D341Med (cell line): ENCODE results near the gene WSB1.

ENCODE experiments used
- DNase-seq: peaks from one replicate; pipeline ENCODE4 v3.0.0; 2012; ENCODE audit warnings: low spot score

The WSB1 gene

DNA sequence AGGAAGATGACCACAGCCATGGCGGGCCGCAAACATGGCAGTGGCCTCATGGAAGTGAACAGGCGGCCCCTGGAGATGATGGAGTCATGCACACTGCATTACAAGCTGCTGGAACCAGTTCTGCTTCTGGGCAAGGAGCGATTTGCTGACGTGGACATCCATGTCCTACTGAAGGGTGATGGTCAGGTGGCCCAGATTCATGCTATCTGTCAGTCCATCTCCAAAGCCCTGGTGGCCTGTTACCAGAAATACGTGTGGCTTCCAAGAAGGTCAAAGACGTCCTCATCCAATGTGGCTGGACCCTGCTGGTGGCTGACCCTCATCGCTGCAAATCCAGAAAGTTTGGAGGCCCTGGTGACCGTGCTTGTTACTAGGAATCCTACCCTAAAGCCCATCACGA is 13.4 kb upstream of the WSB1 start:
- no peak for DNase-seq

DNA sequence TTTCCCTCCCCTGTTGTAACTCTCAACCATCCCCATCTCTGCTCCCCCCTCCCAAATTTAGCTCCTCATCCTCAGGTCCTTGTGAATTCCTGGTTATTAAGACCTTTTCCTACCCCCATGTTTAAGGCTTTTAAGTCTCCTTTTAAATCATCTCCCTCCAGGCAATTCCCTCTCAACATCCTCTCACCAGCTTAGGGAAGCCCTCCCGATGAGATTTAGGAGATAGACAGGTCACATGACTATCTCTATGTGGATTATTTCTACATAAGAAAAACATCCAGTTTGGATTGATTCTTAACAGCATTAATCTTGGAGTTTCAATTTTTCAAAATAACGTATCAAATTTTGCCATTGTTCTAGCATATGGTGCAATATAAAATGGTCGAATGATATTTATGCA is 12.5 kb upstream of the WSB1 start:
- DNase-seq = no peak

DNA sequence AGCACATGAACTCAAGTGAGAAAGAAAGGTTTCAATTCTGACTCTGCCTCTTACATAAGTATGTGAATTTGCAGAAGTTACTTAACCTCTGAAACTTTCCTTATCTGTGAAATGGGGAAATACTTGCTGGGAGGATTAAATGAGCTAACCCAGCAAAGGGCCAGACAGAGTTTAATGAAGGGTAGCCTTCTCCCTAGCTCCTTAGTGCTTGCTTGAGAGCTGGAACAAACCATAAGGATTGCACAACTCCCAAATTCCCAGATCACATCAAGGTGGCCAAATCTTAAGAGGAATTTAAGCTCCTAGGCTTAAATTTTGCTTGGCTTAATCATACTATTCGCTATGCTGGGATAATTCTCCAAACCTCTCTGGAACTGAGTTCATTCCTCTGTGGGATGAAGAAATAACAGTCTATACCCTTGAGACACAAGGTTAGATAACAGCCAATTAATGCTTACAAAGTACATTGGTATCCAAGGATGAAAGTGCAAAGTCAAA is 11.8 kb upstream of the WSB1 start:
- peak; percentile 45 for DNase-seq

DNA sequence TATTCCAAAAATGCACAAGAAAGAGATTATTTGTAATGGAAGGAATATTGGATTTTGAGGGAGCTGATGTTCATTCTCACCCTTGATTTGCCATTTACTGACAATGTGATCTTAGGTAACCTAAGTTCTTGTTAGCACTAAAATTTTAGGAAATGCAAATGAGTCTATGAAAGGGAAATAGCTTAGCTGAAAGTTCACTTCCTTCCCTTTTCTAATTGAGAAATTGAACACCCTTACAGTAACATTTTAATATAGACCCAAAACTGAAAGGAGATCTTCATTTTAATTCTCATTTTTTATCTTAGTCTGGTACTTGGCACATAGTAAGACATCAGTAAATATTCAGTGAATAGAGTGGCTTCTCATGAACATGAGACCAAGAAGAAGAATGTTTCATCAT is 10.9 kb upstream of the WSB1 start:
- no peak for DNase-seq

DNA sequence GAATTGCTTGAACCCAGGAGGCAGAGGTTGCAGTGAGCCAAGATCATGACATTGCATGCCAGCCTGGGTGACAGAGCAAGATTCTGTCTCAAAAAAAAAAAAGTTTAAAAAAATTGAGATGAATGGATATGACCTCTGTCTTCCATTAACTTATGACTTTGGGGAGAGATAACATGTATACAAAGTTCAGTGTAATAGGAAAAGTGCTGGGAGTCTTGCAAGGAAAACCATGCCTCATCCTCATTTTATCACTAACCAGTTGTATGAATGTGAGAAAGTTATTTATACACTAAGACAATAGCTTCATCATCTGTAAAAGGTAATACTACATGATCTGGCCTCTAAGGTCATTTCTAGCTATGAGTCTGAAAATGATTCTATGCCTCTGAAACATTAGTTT is 10.2 kb upstream of the WSB1 start:
- DNase-seq = no peak

DNA sequence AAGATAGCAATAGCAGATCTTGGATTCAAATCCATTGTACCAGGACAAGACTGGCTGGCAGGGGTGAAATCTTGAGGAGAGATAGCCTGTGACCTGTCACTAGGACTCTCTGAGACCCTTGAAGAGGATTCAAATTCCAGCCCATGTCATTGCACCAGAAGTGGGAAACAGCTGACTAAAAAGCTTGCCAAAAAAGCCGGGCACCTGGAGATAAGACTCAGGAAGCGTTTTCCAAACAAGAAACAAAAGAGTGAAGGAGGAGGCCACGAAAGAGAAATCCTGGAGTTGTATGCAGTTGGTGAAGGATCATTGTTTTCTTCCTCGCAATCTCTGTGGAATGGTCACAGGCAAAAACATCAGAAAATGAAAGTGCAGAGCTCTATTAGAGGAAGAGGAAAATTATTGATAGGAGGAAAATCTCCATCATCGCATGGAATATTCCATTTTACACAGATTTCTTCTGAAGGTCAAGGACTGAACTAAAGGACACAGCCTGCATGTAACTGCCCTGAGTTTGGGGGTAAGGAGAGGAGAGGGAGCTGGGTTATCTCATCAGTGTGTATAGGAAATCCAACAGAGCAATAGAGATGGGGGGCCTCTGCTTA is 9.0 kb upstream of the WSB1 start:
- no peak for DNase-seq

DNA sequence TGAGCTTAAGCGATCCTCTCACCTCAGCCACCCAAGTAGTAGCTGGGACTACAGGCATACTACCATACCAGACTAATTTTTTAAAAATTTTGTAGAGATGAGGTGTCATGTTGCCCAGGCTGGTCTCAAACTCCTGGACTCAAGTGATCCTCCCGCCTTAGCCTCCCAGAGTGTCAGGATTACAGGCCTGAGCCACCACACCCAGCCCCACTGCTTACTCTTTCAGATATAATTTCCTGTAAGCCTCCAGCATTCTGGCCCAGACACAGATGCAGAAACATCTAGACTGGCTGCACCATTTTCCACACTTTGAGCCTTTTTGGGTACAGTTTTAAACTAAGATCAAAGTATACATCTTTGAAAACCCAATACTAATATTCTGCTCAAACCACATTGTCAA is 8.4 kb upstream of the WSB1 start:
- DNase-seq = no peak

DNA sequence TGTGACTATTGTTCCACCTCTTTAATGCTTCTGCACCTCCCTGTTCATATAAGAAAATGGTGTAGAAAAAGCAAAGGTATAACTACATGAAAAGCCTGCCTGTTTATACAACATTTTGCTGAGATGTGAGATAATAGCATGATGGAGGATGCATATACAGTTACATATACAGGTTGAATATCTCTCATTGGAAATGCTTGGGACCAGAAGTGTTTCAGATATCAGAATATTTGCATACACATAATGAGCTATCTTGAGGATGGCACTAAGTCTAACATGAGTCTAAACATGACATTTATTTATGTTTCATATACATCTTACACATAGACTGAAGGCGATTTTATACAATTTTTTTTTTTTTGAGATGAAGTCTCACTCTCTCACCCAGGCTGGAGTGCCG is 5.7 kb upstream of the WSB1 start:
- no peak for DNase-seq

DNA sequence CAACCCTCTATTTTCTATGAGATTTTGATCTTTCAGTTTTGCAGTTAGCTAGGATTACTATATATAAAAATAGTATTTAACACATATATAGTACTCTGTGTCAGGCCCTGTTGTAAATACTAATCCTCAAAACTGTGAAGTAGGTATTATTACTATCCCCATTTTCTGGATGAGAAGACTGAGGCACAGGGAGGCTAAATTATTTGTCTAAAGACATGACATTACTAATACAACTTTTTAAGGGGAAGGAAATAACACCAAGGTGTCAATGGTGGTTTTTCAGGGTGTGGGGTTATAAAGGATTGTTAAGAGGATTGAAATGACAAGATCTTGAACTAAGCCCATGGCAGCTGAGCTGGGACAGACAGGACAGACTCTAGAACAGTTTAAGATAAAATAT is 4.1 kb upstream of the WSB1 start:
- no peak for DNase-seq

DNA sequence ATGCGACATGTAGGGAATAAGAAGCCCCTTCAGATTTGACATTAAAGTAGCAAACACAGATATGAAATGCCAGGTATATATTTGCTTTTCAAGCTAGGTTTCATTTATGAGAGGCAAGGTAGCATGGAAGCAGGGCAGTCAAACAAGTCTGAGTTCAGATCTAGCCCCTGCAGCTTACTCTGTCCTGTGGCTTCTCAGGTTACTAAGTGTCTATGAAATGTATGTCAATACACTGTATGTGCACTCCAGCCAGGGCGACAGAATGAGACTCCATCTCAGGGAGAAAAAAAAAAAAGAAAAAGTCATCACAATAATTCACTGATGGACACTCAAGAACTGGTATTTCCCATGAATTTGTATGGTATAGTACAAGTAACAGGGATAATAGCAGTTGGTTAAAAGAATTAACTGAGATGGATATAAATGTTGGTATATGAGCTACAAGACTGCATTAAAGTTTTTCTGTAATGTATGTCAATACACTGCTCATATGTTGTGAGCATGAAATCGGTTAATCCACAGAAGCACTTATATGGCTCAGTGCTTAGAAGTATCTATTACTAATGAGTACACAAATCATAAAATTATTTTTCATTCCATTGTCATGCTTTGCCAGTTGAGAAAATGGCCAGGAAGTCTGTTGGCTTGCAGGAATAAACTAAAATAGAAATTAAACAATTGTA is 2.9 kb upstream of the WSB1 start:
- DNase-seq = no peak

DNA sequence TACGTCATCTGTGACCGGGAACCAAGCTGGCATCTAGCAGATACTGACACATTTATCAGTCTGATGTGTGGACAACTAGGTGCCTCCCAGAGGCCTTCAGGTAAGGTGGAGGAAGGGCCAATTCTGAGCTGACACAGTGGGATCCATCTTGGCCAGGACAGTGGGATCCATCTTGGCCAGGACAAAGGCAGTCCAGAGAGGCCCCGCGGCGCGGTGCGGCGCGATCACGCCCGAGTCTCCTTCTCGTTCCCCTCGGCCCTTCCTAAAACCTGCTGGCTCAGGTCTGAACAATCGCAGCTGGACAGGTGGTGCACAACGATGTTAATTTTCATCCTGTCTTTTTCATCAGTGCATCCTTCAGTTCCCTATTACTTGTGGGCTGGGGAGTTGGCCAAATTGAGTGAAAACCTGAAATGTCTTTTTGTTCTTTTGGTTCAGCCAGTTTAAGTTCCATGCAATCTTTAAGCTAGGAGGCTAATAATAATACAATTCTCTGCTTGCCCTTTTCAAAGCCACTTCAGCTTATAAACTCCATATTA is 486 bp upstream of the WSB1 start:
- DNase-seq = peak; percentile 56

DNA sequence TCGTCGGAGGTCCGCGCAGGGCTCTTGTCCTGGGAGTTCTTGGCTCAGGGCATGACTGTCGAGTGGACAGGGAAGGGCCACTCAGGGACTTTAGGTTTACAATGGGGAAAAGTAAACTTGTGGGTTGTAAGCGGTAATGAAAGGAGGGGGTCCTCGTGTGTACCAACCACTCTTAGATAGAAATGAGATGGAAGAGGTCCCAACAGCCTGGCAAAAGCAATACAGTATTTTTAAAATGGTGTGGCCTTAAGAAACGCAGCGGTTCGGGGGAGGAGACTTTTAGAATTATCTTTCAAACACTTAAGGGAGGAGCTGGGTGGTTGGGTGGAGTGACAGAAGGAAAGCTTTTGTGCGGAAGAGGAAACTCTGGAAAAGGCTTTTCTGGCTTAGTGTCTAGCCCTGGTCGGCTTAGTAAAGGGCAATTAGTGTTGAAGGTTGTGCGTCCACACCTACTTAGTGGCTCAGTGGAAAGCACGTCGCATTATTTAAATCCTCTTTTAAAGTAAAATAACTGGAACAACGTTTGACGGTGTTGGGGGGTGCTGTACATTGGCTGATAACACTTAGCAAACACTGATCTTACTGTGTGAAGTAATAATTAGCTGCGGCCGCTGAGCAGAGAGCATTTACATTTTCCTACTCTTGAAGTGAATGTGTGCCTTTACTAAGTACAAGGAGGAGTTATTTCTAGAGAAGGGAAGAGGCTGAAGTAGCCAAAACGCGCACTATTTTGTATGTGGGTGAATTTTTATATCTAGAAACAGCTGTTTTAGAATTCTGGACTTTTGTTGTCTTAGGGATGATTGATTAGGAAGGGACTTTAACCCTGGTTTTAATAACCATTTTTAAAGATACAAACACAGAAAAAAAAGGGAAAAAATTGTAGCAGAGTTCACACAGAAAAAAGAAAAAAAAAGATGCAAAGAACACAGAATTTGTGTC is 1.0 kb downstream of the WSB1 start:
- DNase-seq = peak; percentile 84

DNA sequence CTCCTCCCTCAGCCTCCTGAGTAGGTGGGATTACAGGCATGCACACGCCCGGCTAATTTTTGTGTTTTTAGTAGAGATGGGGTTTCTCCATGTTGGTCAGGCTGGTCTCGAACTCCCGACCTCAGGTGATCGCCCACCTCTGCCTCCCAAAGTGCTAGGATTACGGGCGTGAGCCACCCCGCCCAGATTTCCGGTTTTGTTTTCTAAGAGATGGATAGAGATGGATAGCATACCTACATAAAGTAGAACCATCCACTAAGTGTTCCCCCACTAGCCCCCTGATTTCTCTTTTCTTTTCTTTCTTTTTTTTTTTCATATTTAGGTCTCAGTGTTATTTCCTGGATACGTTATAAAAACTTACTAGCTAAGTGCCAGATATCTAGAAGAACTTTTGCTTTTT is 2.0 kb downstream of the WSB1 start:
- DNase-seq = no peak

DNA sequence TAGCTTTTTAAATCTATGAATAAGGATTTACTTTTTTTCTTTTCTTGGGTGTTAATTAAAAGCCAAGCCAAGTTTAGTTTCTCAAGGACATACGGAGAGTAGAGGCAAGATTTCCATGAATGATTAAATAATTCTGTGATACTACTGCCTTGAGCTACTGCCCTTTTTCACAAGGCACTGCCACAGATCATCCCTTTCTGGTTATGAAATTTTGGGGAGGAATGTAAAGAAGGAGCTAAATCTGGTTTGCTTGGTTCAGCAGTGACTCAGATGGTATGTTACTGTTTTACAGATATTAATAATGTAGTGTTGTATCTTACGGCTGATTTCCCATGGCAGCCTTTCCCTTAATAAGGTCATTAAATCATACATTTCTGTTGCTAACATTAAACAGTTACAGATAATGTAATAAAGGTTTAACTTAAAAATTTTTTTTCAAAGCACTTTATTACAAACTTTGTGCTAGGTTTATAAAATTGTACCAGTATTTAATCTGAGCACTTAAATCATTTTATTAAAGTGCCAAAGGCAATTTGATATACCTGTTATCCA is 2.6 kb downstream of the WSB1 start:
- no peak for DNase-seq

DNA sequence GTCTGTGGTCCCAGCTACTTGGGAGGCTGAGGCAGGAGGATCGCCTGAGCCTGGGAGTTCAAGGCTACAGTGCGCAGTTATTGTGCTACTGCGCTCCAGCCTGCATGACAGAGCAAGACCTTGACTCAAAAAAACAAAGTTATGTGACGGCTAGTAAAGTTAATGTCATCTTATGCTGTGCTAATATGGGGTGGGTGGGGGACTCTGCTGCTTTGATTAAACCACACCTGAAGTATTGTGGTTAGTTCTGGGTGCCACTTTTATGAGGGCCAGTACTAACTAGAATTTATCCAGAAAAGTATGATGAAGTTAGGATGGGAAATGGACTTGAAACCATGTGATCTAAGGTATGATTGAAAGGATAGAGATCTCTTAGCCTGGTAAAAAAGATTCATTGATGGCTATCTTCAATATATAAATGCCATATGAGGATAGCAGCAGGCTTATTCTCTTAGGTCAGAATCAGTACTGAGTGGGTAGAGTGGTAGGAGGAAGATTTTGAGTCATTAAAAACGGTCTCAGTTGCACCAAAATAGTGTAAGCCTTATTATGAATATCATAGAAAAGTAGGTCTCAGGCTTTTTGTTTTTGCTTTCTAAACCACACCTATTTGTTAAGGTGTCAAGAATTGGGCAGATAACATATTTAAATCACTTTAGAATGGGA is 5.6 kb downstream of the WSB1 start:
- DNase-seq = no peak

DNA sequence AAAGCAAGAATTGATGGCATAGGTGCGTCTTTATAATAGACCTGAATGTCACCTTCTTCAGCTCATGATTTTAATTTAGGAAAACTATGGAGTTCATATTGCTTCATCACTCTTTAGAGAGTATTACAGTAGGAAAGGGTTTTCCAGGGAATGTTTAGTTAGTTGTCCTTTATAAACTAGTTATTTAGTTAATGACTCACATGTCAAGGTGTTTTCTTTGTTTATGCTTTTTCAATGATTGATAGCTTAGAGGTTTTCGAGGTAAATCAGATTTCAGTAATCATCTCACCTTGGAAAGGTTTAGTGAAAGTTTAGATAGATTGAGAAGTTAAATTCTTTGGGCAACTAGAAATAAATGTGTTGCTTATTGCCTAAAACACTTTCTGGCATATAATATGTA is 9.8 kb downstream of the WSB1 start:
- no peak for DNase-seq

DNA sequence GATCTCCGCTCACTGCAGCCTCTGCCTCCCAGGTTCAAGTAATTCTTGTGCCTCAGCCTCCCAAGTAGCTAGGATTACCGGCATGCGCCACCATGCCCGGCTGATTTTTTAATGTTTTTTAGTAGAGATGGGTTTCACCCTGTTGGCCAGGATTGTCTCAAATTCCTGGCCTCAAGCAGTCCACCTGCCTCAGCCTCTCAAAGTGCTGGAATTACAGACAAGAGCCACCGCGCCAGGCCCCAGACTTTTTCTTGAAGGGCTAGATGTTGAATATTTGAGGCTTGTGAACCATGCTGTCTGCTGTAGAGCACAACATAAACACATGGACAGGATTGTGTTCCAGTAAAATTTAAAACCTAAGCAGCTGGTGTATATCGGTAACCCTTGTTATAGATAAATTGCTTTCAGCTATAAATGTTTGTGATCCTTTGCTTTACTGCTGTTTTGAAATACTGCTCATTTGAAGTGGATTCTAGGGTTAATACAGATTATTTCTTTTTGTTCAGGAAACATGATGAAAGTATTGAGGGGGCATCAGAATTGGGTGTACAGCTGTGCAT is 12.4 kb downstream of the WSB1 start:
- no peak for DNase-seq

DNA sequence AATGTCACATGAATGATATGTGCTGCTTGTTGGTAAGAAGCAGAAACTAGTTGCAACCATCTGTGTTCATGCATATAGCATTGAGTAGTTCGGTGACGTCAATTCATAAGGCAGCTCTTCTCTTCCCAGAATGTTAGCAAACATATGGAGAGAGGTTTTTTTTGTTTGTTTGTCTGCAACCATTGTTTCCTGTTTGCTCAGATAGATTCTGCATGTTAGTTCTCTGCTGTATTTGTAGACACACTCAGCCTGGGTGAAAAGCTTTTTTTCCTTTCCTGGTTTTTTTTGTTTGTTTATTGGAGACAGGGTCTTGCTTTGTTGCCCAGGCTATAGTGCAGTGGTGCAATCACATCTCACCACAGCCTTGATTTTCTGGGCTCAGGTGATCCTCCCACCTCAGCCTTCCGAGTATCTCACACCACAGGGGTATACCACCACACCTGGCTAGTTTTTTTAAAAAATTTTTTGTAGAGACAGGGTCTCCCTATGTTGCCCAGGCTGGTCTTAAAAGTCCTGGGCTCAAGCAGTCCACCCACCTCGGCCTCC is 16.7 kb downstream of the WSB1 start:
- DNase-seq = no peak

DNA sequence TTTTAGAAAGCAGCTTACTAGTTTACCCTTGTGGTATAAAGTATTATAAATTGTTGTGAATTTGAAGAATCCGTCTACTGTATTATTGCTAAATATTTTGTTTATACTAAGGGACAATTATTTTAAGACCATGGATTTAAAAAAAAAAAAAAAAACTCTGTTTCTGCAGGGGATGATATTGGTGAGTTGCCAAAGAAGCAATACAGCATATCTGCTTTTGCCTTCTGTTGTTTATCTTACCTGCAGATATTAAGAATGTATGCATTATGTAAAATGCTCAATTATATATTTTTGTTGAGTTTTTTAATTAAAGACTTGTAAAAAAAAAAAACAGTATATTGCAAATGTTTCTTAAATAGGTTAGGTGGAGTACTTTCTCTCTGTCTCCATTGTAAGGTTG is 19.4 kb downstream of the WSB1 start:
- DNase-seq = no peak

DNA sequence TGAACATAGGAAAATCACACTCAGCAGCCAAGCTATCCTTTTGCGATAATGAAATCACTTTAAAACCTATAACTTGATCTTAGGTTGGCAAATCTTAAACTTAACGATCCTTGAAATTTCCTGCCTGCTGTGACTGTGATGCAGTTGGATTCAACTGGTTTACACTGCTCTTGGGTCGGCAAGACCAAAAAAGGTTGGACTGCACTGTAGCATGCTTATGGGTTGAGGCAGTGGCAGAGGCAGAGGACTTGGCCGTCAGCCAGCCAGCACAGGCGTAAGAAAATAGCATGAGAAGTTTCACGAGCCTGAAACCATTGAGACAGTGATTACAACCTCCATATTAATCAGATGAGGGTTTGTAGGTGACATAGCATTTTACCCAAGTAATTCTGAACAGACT is 21.4 kb downstream of the WSB1 start:
- peak; percentile 55 for DNase-seq

DNA sequence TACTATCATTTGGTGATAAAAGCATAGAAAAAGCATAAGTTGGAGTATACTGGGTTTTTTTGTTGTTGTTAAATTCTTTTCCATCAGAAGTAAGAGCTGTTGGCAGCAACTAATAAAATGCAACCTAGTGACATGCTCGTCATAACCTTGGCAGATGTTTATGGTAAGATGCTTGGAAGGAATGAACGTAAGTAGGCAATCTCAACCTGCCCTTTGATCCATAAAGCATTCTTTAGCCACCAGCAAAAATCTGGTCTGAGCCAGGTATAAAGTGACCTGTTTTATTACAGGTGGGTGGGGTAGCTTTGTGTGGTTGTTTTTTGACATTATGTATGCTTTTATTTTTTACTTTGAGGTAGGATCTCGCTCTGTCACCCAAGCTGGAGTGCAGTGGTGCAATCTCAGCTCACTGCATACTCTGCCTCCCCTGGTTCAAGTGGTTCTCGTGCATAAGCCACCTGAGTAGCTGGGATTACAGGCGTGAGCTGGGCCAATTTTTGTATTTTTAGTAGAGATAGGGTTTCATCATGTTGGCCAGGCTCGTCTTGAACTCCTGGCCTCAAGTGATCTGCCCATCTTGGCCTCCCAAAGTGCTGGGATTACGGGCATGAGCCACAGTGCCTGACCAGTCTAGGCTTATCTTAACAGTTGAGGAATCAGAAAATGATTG is 22.0 kb downstream of the WSB1 start:
- no peak for DNase-seq
